HL-60 (cell line): ENCODE measurements around the gene GPR107.

Source experiments
- DNase-seq, 2 experiments: peaks; one replicate each; pipeline ENCODE4 v3.0.0-alpha.2; 2010 to 2020; ENCODE audit warnings: low read depth in 1 of 2, low spot score in 1 of 2
- H3K27ac ChIP-seq: fragments of 250-450 bp; sonication (Bioruptor Pico); replicated peaks from 2 replicates; pipeline ENCODE4 v1.5.1; 2020; ENCODE audit warnings: mild to moderate bottlenecking, moderate library complexity
- H3K27me3 ChIP-seq: fragments of 250-450 bp; sonication (Bioruptor Pico); 2 replicates; pipeline ENCODE4 v1.5.1; 2021; ENCODE audit warnings: mild to moderate bottlenecking, moderate library complexity; ENCODE audit not compliant: insufficient read depth, poor library complexity, severe bottlenecking
- H3K4me3 ChIP-seq: replicated peaks from 2 replicates; pipeline ENCODE4 v1.5.1; 2011; ENCODE audit warnings: mild to moderate bottlenecking, control low read depth, low read length; ENCODE audit not compliant: insufficient read depth
- CTCF ChIP-seq: IDR thresholded peaks from one replicate; pipeline ENCODE4 v1.5.1; 2011; ENCODE audit warnings: low read length, control low read depth, inconsistent platforms; ENCODE audit not compliant: insufficient read depth
- GABPA ChIP-seq: IDR thresholded peaks from 2 replicates; pipeline ENCODE4 v1.6.1; 2012; ENCODE audit warnings: low read depth
- POLR2AphosphoS5 ChIP-seq: IDR thresholded peaks from 2 replicates; pipeline ENCODE4 v1.6.1; 2012; ENCODE audit warnings: low read depth
- REST ChIP-seq: IDR thresholded peaks from 2 replicates; pipeline ENCODE4 v1.6.1; 2012; ENCODE audit warnings: low read depth; ENCODE audit not compliant: insufficient replicate concordance
- SPI1 ChIP-seq: IDR thresholded peaks from 2 replicates; pipeline ENCODE4 v1.6.1; 2012; ENCODE audit warnings: low read depth, mild to moderate bottlenecking, borderline replicate concordance

The GPR107 gene

GRCh38 chr9:130058154-130058553, 4.4 kb downstream of the GPR107 start:
- DNase-seq, result no peak
- Histone ChIP-seq H3K27me3 (no peaks in the 10 kb centered on the region), H3K4me3 (no peak overlapping the region), H3K27ac (no peak overlapping the region)
- TF ChIP-seq REST (no peak), CTCF (no peak), GABPA (no peak), POLR2AphosphoS5 (no peak), SPI1 (no peak)

GRCh38 chr9:130058887-130059286, 5.2 kb downstream of the GPR107 start:
- DNase-seq, result no peak
- Histone ChIP-seq H3K4me3 (no peak overlapping the region), H3K27me3 (no peaks in the 10 kb centered on the region), H3K27ac (no peak overlapping the region)
- no peak for TF ChIP-seq GABPA

GRCh38 chr9:130060296-130060695, 6.6 kb downstream of the GPR107 start:
- TF ChIP-seq CTCF (no peak), GABPA (no peak), SPI1 (no peak), REST (no peak), POLR2AphosphoS5 (no peak)
- Histone ChIP-seq H3K4me3 (no peak overlapping the region), H3K27ac (no peak overlapping the region), H3K27me3 (no peaks in the 10 kb centered on the region)
- no peak for DNase-seq

GRCh38 chr9:130062750-130063149, 9.0 kb downstream of the GPR107 start:
- DNase-seq, result no peak
- TF ChIP-seq CTCF (no peak), GABPA (no peak), POLR2AphosphoS5 (no peak), SPI1 (no peak), REST (no peak)
- no peaks in the 10 kb centered on the region for H3K27me3 ChIP-seq

More at GRCh38 chr9:130062750-130063149, 9.0 kb downstream of the GPR107 start:
- Histone ChIP-seq H3K27ac (no peak overlapping the region), H3K4me3 (no peak overlapping the region)
